ENCODE data around the gene ATP4A.

- TF ChIP-seq EZH2 (IDR thresholded peaks at IDR 0.05; ENCODE audit: borderline replicate concordance, insufficient read depth, low read length, poor library complexity, severe bottlenecking) (no peak), POLR2AphosphoS5 (IDR thresholded peaks at IDR 0.05) (no peak), MXI1 (conservative IDR thresholded peaks at IDR 0.05; ENCODE audit: poor library complexity, severe bottlenecking) (no peak), SMC3 (conservative IDR thresholded peaks at IDR 0.05; ENCODE audit: poor library complexity) (no peak)
- TF ChIP-seq, protein P1, sequence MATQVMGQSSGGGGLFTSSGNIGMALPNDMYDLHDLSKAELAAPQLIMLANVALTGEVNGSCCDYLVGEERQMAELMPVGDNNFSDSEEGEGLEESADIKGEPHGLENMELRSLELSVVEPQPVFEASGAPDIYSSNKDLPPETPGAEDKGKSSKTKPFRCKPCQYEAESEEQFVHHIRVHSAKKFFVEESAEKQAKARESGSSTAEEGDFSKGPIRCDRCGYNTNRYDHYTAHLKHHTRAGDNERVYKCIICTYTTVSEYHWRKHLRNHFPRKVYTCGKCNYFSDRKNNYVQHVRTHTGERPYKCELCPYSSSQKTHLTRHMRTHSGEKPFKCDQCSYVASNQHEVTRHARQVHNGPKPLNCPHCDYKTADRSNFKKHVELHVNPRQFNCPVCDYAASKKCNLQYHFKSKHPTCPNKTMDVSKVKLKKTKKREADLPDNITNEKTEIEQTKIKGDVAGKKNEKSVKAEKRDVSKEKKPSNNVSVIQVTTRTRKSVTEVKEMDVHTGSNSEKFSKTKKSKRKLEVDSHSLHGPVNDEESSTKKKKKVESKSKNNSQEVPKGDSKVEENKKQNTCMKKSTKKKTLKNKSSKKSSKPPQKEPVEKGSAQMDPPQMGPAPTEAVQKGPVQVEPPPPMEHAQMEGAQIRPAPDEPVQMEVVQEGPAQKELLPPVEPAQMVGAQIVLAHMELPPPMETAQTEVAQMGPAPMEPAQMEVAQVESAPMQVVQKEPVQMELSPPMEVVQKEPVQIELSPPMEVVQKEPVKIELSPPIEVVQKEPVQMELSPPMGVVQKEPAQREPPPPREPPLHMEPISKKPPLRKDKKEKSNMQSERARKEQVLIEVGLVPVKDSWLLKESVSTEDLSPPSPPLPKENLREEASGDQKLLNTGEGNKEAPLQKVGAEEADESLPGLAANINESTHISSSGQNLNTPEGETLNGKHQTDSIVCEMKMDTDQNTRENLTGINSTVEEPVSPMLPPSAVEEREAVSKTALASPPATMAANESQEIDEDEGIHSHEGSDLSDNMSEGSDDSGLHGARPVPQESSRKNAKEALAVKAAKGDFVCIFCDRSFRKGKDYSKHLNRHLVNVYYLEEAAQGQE (IDR thresholded peaks at IDR 0.05; ENCODE audit: borderline replicate concordance) = no peak
- TF ChIP-seq, protein P2, sequence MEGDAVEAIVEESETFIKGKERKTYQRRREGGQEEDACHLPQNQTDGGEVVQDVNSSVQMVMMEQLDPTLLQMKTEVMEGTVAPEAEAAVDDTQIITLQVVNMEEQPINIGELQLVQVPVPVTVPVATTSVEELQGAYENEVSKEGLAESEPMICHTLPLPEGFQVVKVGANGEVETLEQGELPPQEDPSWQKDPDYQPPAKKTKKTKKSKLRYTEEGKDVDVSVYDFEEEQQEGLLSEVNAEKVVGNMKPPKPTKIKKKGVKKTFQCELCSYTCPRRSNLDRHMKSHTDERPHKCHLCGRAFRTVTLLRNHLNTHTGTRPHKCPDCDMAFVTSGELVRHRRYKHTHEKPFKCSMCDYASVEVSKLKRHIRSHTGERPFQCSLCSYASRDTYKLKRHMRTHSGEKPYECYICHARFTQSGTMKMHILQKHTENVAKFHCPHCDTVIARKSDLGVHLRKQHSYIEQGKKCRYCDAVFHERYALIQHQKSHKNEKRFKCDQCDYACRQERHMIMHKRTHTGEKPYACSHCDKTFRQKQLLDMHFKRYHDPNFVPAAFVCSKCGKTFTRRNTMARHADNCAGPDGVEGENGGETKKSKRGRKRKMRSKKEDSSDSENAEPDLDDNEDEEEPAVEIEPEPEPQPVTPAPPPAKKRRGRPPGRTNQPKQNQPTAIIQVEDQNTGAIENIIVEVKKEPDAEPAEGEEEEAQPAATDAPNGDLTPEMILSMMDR (IDR thresholded peaks at IDR 0.05; ENCODE audit: poor library complexity, severe bottlenecking) = no peak
Measured at GRCh38 chr19:35507561-35507960, 55.9 kb downstream of the ATP4A start.
